K562 (cell line): ENCODE data around the gene S100A4. TPM values are rescaled to one million over a fixed set of nuclear protein-coding genes. Genes with fewer than 3 reads are reported as not detected.
A peak's percentile ranks its signal among the peaks of the same experiment; 100 is the strongest.

Source experiments
- BMI1 ChIP-seq: fragments of 150-350 bp; IDR thresholded peaks from 2 replicates; pipeline ENCODE4 v1.6.1; 2014; ENCODE audit warnings: low read length
- EZH2 ChIP-seq: IDR thresholded peaks from 2 replicates; pipeline ENCODE4 v1.6.1; 2012; ENCODE audit warnings: low read depth, mild to moderate bottlenecking, inconsistent platforms, low read length, borderline replicate concordance
- FOXA1 ChIP-seq: fragments of 450-650 bp; IDR thresholded peaks from 2 replicates; pipeline ENCODE4 v1.6.1; 2016; ENCODE audit warnings: mild to moderate bottlenecking, borderline replicate concordance
- HDAC3 ChIP-seq: fragments of 450-650 bp; IDR thresholded peaks from 2 replicates; pipeline ENCODE4 v1.6.1; 2018; ENCODE audit warnings: borderline replicate concordance, mild to moderate bottlenecking, moderate library complexity; ENCODE audit not compliant: partially characterized antibody
- KLF13 ChIP-seq: fragments of 450-650 bp; IDR thresholded peaks from 2 replicates; pipeline ENCODE4 v1.6.1; 2016; ENCODE audit warnings: missing genetic modification characterization, low read depth, mild to moderate bottlenecking, missing compliant biosample characterization, moderate library complexity, borderline replicate concordance
- PHF21A ChIP-seq: fragments of 450-650 bp; IDR thresholded peaks from 2 replicates; pipeline ENCODE4 v1.6.1; 2017; ENCODE audit warnings: low read depth, borderline replicate concordance
- PML ChIP-seq: IDR thresholded peaks from 2 replicates; pipeline ENCODE4 v1.6.1; 2012; ENCODE audit warnings: low read length, inconsistent platforms
- SAP30 ChIP-seq: fragments of 200-600 bp; sonication (generic); IDR thresholded peaks from 2 replicates; pipeline ENCODE4 v1.6.1; 2012; ENCODE audit warnings: borderline replicate concordance, low read depth, mild to moderate bottlenecking, moderate library complexity, low read length, control low read depth, inconsistent platforms; ENCODE audit not compliant: insufficient read depth, poor library complexity, severe bottlenecking
- TRIM24 ChIP-seq, 2 experiments: fragments of 450-650 bp; IDR thresholded peaks; 2 replicates each; pipeline ENCODE4 v1.6.1; 2016
- ZFX ChIP-seq: sonication (generic); formaldehyde crosslinking; IDR thresholded peaks from 2 replicates; pipeline ENCODE4 v1.8.0; 2022; ENCODE audit warnings: mild to moderate bottlenecking, missing genetic modification reagents, moderate library complexity
- ZNF197 ChIP-seq: fragments of 200-800 bp; sonication (Bioruptor generic); IDR thresholded peaks from 2 replicates; pipeline ENCODE4 v1.6.1; 2016; ENCODE audit warnings: low read depth, missing genetic modification characterization, missing compliant biosample characterization
- ZNF586 ChIP-seq: fragments of 450-650 bp; formaldehyde crosslinking; conservative IDR thresholded peaks from 2 replicates; pipeline ENCODE4 v1.4.0; 2020; ENCODE audit warnings: mild to moderate bottlenecking, moderate library complexity
- ZZZ3 ChIP-seq: fragments of 450-650 bp; IDR thresholded peaks from 2 replicates; pipeline ENCODE4 v1.6.1; 2016; ENCODE audit warnings: antibody characterized with exemption, mild to moderate bottlenecking, moderate library complexity
- polyA plus RNA-seq, 8 experiments: library from polyadenylated mRNA; depleted of rRNA in 4 of 8; stranded (reverse) in 5 of 8; unstranded in 3 of 8; fragments of >200 nt; fragmentation: Nextera tagmentation in 2 of 8; fragmentation: Illumina TruSeq in 1 of 8; extraction: Ambion mirVana in 2 of 8; extraction: Trizol in 1 of 8; gene quantifications; 2 replicates each; pipeline versions ENCODE4 v1.2.1 to v1.2.3, GENCODE V29; 2011 to 2014; ENCODE audit warnings: inconsistent platforms in 1 of 8, missing spikeins in 1 of 8
- total RNA-seq, 7 experiments: library from RNA; depleted of rRNA in 6 of 7; stranded (reverse); fragments of >200 nt in 6 of 7; fragmentation: Illumina TruSeq in 2 of 7; extraction: Trizol in 2 of 7; gene quantifications; 2 replicates each; pipeline versions ENCODE4 v1.2.1 to v1.2.3, GENCODE V29; 2011 to 2021; ENCODE audit warnings: low replicate concordance in 1 of 7
- TF ChIP-seq, protein P1 (sequence below): sonication (generic); IDR thresholded peaks from 2 replicates; pipeline ENCODE4 v1.6.1; 2016
- TF ChIP-seq, protein P2 (sequence below): fragments of 450-650 bp; IDR thresholded peaks from 2 replicates; pipeline ENCODE4 v1.6.1; 2016
- TF ChIP-seq, protein P3 (sequence below), 2 experiments: fragments of 450-650 bp in 1 of 2; sonication (generic) in 1 of 2; formaldehyde crosslinking in 1 of 2; IDR thresholded peaks in 1 of 2; conservative IDR thresholded peaks in 1 of 2; 2 replicates each; pipeline versions ENCODE4 v1.6.1 to v1.8.1; 2016 to 2023; ENCODE audit warnings: mild to moderate bottlenecking in 2 of 2, moderate library complexity in 2 of 2, inconsistent platforms in 1 of 2, missing genetic modification reagents in 1 of 2
- TF ChIP-seq, protein P4 (sequence below): fragments of 450-650 bp; formaldehyde crosslinking; IDR thresholded peaks from 2 replicates; pipeline ENCODE4 v1.4.0; 2022; ENCODE audit warnings: mild to moderate bottlenecking, moderate library complexity
- TF ChIP-seq, protein P5 (sequence below): fragments of 200-800 bp; sonication (Bioruptor generic); IDR thresholded peaks from 2 replicates; pipeline ENCODE4 v1.6.1; 2017; ENCODE audit warnings: missing genetic modification characterization, missing compliant biosample characterization

Gene S100A4
- total and polyA plus RNA-seq, 9 of the 15 experiments (the other 6 are each of a cell fraction or from before 2014, with no cell fraction given): 3.7 to 20.1 (median 11.2) TPM

DNA sequence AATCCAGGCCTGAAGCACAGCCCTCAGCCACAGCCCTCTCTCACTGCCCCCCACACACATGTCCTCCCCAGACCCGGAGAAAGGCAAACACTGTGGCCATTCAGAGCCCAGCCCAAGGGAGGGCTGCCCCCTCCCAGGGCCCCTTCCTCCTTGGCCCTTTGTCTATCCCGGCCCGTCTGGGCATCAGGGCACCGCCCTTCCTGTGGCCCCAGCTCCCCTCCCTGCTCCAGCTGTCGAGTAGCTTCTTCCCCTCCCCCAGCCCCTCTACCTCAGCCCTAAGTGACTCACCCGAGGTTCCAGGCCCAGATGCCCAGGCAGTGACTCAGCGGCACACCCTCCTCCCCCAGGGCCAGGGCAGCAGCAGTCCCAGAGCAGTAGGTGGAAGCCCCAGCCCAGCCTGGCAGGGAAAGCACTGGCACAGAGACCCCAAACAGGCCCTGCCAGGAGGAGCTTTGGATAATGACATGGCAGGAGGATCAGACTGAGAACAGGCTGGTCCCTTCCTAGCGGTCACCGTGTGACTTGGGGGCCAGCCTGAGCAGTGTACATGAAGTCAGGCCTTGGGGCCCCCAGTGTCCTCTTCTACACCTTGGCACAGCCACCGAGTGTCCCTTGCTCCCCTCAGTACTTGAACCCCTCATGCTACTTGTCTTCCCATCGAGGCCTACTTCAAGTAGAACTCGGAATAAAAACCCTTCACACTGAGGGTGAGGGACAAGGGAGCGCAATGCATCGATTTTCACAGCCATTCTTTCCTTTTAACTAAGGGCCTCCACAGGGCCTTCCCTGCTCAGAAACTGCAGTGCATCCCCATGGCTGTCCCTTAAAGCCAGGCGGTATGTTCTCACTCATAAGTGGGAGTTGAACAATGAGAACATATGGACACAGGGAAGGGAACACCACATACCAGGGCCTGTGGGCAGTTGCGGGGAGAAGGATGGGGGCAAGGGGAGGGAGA lies 21.1 kb upstream of the S100A4 start (continued):
- no peak for TF ChIP-seq EZH2
- TF ChIP-seq PML: 0 out of 2 replicates have a peak, but pooled peaks have one; percentile 40
- peak; percentile 66 for TF ChIP-seq ZFX
- TF ChIP-seq, protein P1, sequence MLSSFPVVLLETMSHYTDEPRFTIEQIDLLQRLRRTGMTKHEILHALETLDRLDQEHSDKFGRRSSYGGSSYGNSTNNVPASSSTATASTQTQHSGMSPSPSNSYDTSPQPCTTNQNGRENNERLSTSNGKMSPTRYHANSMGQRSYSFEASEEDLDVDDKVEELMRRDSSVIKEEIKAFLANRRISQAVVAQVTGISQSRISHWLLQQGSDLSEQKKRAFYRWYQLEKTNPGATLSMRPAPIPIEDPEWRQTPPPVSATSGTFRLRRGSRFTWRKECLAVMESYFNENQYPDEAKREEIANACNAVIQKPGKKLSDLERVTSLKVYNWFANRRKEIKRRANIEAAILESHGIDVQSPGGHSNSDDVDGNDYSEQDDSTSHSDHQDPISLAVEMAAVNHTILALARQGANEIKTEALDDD: no peak; the same call in 1 of the 2 replicates
- no peak for TF ChIP-seq BMI1
- TF ChIP-seq KLF13: peak; percentile 50; the same call in 1 of the 2 replicates
- TF ChIP-seq, protein P2, sequence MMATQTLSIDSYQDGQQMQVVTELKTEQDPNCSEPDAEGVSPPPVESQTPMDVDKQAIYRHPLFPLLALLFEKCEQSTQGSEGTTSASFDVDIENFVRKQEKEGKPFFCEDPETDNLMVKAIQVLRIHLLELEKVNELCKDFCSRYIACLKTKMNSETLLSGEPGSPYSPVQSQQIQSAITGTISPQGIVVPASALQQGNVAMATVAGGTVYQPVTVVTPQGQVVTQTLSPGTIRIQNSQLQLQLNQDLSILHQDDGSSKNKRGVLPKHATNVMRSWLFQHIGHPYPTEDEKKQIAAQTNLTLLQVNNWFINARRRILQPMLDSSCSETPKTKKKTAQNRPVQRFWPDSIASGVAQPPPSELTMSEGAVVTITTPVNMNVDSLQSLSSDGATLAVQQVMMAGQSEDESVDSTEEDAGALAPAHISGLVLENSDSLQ: 0 out of 2 replicates have a peak, but pooled peaks have one; percentile 25
- TF ChIP-seq, protein P3, sequence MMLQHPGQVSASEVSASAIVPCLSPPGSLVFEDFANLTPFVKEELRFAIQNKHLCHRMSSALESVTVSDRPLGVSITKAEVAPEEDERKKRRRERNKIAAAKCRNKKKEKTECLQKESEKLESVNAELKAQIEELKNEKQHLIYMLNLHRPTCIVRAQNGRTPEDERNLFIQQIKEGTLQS (IDR thresholded peaks at IDR 0.05): peak; percentile 99
- TF ChIP-seq, protein P3 (CRISPR knock-in tag; conservative IDR thresholded peaks at IDR 0.05): peak; percentile 97
- no peak for TF ChIP-seq FOXA1
- TF ChIP-seq ZNF586 (CRISPR knock-in tag): no peak
- TF ChIP-seq, protein P4, sequence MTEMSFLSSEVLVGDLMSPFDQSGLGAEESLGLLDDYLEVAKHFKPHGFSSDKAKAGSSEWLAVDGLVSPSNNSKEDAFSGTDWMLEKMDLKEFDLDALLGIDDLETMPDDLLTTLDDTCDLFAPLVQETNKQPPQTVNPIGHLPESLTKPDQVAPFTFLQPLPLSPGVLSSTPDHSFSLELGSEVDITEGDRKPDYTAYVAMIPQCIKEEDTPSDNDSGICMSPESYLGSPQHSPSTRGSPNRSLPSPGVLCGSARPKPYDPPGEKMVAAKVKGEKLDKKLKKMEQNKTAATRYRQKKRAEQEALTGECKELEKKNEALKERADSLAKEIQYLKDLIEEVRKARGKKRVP (CRISPR knock-in tag): no peak; the same call in none of the 2 replicates
- no peak for TF ChIP-seq ZNF197 (CRISPR knock-in tag)
- peak; percentile 80 to 81; a peak in 3 of 4 replicates for TF ChIP-seq TRIM24 (IDR thresholded peaks at IDR 0.05)
- TF ChIP-seq, protein P5, sequence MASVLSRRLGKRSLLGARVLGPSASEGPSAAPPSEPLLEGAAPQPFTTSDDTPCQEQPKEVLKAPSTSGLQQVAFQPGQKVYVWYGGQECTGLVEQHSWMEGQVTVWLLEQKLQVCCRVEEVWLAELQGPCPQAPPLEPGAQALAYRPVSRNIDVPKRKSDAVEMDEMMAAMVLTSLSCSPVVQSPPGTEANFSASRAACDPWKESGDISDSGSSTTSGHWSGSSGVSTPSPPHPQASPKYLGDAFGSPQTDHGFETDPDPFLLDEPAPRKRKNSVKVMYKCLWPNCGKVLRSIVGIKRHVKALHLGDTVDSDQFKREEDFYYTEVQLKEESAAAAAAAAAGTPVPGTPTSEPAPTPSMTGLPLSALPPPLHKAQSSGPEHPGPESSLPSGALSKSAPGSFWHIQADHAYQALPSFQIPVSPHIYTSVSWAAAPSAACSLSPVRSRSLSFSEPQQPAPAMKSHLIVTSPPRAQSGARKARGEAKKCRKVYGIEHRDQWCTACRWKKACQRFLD (CRISPR knock-in tag): peak; percentile 93
- no peak for TF ChIP-seq SAP30
- TF ChIP-seq ZZZ3: no peak
- TF ChIP-seq HDAC3: peak; percentile 67
- TF ChIP-seq PHF21A: peak; percentile 83; the same call in 1 of the 2 replicates
